Astrocyte (in vitro differentiated cells and primary cell): Measurements from ENCODE around the gene SLC9A9.

ENCODE experiments used
- EZH2 ChIP-seq: IDR thresholded peaks from 2 replicates; pipeline ENCODE4 v1.6.1; 2012; ENCODE audit warnings: mild to moderate bottlenecking, low read length, inconsistent platforms; ENCODE audit not compliant: insufficient read depth
- TF ChIP-seq, protein P1 (sequence below): IDR thresholded peaks from 2 replicates; pipeline ENCODE4 v1.5.1; 2011; ENCODE audit warnings: low read depth, mild to moderate bottlenecking, inconsistent platforms, low read length, moderate library complexity; ENCODE audit not compliant: insufficient read depth

DNA sequence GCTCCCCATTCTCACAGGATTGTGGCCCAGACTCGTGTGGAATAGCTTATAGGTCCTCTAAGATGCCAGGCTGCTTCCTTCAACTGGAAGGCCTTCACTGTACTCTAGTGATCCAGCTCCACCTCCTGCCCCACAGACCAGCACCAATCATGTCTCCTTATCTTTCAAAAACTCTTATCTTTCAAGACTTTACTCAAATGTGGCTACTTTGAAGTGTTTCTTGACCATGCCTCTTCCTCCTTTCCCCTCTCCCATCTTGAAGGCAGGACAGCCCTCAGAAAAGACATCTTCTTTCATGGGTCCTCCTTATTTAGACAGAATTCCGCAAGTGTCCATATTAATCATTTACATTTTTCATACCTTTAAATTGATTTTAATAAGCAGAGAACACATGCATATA is 586.4 kb downstream of the SLC9A9 start:
- TF ChIP-seq, protein P1, sequence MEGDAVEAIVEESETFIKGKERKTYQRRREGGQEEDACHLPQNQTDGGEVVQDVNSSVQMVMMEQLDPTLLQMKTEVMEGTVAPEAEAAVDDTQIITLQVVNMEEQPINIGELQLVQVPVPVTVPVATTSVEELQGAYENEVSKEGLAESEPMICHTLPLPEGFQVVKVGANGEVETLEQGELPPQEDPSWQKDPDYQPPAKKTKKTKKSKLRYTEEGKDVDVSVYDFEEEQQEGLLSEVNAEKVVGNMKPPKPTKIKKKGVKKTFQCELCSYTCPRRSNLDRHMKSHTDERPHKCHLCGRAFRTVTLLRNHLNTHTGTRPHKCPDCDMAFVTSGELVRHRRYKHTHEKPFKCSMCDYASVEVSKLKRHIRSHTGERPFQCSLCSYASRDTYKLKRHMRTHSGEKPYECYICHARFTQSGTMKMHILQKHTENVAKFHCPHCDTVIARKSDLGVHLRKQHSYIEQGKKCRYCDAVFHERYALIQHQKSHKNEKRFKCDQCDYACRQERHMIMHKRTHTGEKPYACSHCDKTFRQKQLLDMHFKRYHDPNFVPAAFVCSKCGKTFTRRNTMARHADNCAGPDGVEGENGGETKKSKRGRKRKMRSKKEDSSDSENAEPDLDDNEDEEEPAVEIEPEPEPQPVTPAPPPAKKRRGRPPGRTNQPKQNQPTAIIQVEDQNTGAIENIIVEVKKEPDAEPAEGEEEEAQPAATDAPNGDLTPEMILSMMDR = no peak
- no peak for TF ChIP-seq EZH2
